SU-DHL-6 (cell line): Measurements from ENCODE around the gene C17orf113.

Experiments
- CTCF ChIP-seq: fragments of 200-600 bp; sonication (generic); IDR thresholded peaks from one replicate; pipeline ENCODE4 v1.5.1; 2017; ENCODE audit warnings: antibody characterized with exemption, mild to moderate bottlenecking, low read length, moderate library complexity; ENCODE audit not compliant: insufficient read depth, poor library complexity, severe bottlenecking
- EZH2phosphoT487 ChIP-seq: fragments of 200-600 bp; sonication (generic), shearing (Covaris generic); conservative IDR thresholded peaks from 2 replicates; pipeline ENCODE4 v1.6.1; 2018; ENCODE audit warnings: mild to moderate bottlenecking, antibody characterized with exemption, low read length, moderate library complexity, mixed read lengths

- TF ChIP-seq CTCF (no peak), EZH2phosphoT487 (no peak)
Observed at GRCh38 chr17:42051645-42052044, 1.2 kb upstream of the C17orf113 start.
